ENCODE measurements around the gene SNU13.

GRCh38 chr22:41638748-41639147 is 49.9 kb downstream of the SNU13 start:
- TF ChIP-seq EP300 (IDR thresholded peaks at IDR 0.05; ENCODE audit: borderline replicate concordance) (no peak), MAX (IDR thresholded peaks at IDR 0.05) (no peak), TCF12 (IDR thresholded peaks at IDR 0.05; ENCODE audit: low read depth) (no peak), USF1 (IDR thresholded peaks at IDR 0.05) (no peak), REST (IDR thresholded peaks at IDR 0.05; ENCODE audit: low read depth) (no peak), CREB1 (IDR thresholded peaks at IDR 0.05; ENCODE audit: low read depth) (no peak)
